Measurements from ENCODE around the gene GARRE1. TPM values are rescaled to one million over a fixed set of nuclear protein-coding genes. Genes with fewer than 3 reads are reported as not detected.
"Not testable (repeated sequence)": the region's sequence is repeated elsewhere in the genome, so short reads cannot be mapped to it uniquely, and the experiment has no call there.

The GARRE1 gene
- total and polyA plus RNA-seq, 2 experiments from 2014 or later = 9.0 to 16.3 TPM

DNA sequence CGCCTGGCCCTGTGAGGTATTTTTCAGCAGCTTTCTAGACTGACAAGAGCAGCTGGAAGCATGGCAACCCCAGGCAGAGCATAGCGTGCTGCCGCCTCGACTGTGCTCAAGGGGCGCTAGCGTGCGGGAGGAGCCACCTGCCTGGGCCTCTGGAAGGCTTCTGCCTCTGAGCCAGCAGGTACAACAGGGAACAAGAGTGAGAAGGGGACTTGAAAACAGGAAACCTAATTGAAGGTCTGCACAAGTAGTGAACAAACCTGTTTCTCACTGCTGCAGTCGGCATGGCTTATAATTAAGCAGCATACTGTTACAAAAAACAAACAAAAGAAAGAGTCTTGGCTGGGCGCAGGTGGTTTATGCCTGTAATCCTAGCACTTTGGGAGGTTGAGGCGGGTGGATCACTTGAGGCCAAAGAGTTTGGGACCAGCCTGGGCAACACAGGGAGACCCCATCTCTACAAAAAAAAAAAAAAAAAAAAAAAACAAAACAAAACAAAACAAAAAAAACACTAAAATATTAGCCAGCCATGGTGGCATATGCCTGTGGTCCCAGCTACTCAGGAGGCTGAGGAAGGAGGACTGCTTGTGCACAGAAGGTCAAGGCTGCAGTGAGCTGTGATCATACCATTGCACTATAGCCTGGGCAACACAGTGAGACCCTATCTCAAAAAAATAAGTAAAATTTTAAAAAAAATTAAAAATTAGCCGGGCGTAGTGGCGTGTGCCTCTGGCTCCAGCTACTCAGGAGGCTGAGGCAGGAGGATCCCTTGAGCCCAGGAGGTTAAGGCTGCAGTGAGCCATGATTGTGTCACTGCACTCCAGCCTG is 12.6 kb upstream of the GARRE1 start:
- Histone ChIP-seq H3K36me3 (replicated peaks; ENCODE audit: insufficient read depth, low read depth) (no peaks in the 10 kb centered on the region), H3K27ac (no peak overlapping the region), H3K9me2 (replicated peaks; ENCODE audit: insufficient read depth) (no peaks in the 10 kb centered on the region), H2AFZ (no peak overlapping the region), H3K79me2 (no peaks in the 10 kb centered on the region), H4K20me1 (ENCODE audit: insufficient read depth, poor library complexity, severe bottlenecking) (no peaks in the 10 kb centered on the region), H3K27me3 (no peaks in the 10 kb centered on the region), H3K4me1 (ENCODE audit: insufficient read depth) (no peaks in the 10 kb centered on the region), H3K9me3 (ENCODE audit: low read depth) (no peaks in the 10 kb centered on the region), H3K4me2 (no peak overlapping the region), H3K4me3 (no peak overlapping the region)
- WGBS (ENCODE audit: low lambda C conversion rate, missing lambda C conversion rate) = 52% methylated on average over 13 of the region's 13 CpGs
- peak; percentile 78 for DNase-seq (ENCODE audit: low spot score)
- TF ChIP-seq, protein P1, sequence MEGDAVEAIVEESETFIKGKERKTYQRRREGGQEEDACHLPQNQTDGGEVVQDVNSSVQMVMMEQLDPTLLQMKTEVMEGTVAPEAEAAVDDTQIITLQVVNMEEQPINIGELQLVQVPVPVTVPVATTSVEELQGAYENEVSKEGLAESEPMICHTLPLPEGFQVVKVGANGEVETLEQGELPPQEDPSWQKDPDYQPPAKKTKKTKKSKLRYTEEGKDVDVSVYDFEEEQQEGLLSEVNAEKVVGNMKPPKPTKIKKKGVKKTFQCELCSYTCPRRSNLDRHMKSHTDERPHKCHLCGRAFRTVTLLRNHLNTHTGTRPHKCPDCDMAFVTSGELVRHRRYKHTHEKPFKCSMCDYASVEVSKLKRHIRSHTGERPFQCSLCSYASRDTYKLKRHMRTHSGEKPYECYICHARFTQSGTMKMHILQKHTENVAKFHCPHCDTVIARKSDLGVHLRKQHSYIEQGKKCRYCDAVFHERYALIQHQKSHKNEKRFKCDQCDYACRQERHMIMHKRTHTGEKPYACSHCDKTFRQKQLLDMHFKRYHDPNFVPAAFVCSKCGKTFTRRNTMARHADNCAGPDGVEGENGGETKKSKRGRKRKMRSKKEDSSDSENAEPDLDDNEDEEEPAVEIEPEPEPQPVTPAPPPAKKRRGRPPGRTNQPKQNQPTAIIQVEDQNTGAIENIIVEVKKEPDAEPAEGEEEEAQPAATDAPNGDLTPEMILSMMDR (IDR thresholded peaks at IDR 0.05; ENCODE audit: poor library complexity) = peak; percentile 49
- no peak for TF ChIP-seq EZH2phosphoT487 (IDR thresholded peaks at IDR 0.05; ENCODE audit: low read depth, severe bottlenecking, unreplicated experiment)

DNA sequence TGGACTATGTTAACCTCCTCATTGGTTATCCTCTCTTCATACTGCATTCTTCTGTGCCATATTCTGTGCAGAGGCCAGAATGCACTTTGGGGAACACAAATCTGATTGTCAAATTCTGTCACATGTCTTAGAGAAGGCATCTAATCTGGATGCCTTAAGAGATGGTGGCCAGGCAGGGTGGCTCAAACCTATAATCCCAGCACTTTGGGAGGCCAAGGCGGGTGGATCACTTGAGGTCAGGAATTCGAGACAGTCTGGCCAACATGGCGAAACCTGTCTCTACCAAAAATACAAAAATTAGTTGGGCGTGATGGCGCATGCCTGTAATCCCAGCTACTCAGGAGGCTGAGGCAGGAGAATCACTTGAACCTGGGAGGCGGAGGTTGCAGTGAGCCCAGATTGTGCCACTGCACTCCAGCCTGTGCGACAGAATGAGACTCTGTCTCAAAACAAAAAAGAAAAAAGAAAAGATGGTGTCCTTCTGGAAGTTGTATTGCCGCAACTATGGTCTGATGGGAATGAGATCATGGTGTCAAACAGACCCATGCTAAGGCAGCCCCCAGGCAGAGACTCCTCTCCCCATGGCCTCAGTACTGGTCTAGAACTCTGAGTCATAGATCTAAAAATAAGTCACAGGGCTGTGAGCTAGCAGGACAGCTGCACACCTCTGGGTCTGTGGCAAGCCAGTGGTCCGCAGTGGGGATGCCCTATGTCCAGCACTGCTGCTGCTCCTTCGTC is 11.0 kb upstream of the GARRE1 start:
- not testable (repeated sequence) for H3K4me3 ChIP-seq; H3K79me2 ChIP-seq; H3K4me1 ChIP-seq (ENCODE audit: insufficient read depth); H2AFZ ChIP-seq; H3K9me3 ChIP-seq (ENCODE audit: low read depth); H3K27ac ChIP-seq; H4K20me1 ChIP-seq (ENCODE audit: insufficient read depth, poor library complexity, severe bottlenecking); H3K27me3 ChIP-seq; DNase-seq (ENCODE audit: low spot score); H3K9me2 ChIP-seq (replicated peaks; ENCODE audit: insufficient read depth); H3K4me2 ChIP-seq; H3K36me3 ChIP-seq (replicated peaks; ENCODE audit: insufficient read depth, low read depth)
- 95% methylated on average over 10 of the region's 10 CpGs for WGBS (ENCODE audit: low lambda C conversion rate, missing lambda C conversion rate)

DNA sequence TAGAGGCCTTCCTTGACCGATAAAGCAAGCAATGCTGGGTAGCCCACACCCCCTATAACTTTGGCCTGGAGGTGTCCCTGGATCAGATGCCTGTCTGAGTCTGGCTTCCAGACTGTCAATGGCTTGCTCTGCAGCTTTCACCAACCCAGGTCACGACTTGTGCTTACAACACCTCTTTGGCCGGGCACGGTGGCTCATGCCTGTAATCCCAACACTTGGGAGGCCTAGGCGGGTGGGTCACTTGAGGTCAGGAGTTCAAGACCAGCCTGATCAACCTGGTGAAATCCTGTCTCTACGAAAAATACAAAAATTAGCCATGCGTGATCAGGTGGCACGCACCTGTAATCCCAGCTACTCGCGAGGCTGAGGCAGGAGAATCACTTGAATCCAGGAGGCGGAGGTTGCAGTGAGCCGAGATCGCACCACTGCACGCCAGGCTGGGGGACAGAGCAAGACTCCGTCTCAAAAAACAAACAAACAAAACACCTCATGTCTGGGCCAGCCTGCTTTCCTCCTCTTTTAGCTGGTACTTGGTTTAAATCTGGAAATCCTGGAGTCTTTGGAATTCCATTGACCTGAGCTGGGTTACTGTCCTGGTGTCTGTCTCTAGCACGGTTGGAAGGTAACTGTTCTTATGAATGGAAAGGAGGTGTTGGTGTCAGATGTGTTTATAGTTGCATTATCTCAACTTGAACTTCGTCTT is 10.3 kb upstream of the GARRE1 start:
- H3K9me2 ChIP-seq (replicated peaks; ENCODE audit: insufficient read depth) = no peaks in the 10 kb centered on the region
- TF ChIP-seq, protein P1 (IDR thresholded peaks at IDR 0.05; ENCODE audit: poor library complexity) = no peak
- TF ChIP-seq EZH2phosphoT487 (IDR thresholded peaks at IDR 0.05; ENCODE audit: low read depth, severe bottlenecking, unreplicated experiment) (no peak), EZH2 (IDR thresholded peaks at IDR 0.05; ENCODE audit: borderline replicate concordance) (no peak)
- no peaks in the 10 kb centered on the region for H3K79me2 ChIP-seq
- no peak for DNase-seq (ENCODE audit: low spot score)
- H3K27me3 ChIP-seq = no peaks in the 10 kb centered on the region
- no peaks in the 10 kb centered on the region for H3K36me3 ChIP-seq (replicated peaks; ENCODE audit: insufficient read depth, low read depth)
- H3K9me3 ChIP-seq (ENCODE audit: low read depth) = no peaks in the 10 kb centered on the region
- H3K4me3 ChIP-seq = no peak overlapping the region
- H3K4me2 ChIP-seq = no peak overlapping the region
- no peaks in the 10 kb centered on the region for H4K20me1 ChIP-seq (ENCODE audit: insufficient read depth, poor library complexity, severe bottlenecking)
- H3K4me1 ChIP-seq (ENCODE audit: insufficient read depth) = no peaks in the 10 kb centered on the region
- 83% methylated on average over 17 of the region's 17 CpGs for WGBS (ENCODE audit: low lambda C conversion rate, missing lambda C conversion rate)
- no peak overlapping the region for H3K27ac ChIP-seq
- no peak overlapping the region for H2AFZ ChIP-seq
